ENCODE results near the gene EXD3.

EXD3 gene

DNA sequence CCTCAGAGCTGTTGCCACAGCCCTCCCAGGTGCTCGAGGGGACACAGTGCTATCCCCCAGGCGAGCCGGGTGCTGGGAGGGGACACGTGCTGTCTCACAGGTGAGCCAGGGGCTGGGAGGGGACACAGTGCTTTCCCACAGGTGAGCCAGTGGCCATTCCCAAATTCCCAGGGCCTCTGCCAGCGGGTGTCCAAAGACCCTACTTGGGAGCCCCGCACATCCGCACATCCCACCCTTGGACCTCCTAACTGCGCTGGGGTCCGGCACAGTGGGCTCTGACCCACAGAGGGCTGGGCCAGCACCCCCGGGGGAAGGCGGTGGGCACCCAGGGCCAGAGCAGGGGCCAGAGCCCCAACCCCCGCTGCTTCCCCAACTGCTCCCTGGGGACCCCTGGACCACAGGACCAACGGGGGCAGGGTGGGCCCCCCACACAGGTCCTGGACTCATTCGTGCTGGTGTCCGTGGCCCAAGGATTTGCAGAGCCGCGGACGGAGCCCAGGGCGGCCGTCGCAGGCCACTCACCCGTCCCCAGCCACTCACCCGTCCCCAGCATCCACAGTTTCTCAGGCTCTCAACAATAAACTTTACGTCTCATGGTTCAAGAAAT is 17.9 kb downstream of the EXD3 start:
- TF ChIP-seq, protein P1, sequence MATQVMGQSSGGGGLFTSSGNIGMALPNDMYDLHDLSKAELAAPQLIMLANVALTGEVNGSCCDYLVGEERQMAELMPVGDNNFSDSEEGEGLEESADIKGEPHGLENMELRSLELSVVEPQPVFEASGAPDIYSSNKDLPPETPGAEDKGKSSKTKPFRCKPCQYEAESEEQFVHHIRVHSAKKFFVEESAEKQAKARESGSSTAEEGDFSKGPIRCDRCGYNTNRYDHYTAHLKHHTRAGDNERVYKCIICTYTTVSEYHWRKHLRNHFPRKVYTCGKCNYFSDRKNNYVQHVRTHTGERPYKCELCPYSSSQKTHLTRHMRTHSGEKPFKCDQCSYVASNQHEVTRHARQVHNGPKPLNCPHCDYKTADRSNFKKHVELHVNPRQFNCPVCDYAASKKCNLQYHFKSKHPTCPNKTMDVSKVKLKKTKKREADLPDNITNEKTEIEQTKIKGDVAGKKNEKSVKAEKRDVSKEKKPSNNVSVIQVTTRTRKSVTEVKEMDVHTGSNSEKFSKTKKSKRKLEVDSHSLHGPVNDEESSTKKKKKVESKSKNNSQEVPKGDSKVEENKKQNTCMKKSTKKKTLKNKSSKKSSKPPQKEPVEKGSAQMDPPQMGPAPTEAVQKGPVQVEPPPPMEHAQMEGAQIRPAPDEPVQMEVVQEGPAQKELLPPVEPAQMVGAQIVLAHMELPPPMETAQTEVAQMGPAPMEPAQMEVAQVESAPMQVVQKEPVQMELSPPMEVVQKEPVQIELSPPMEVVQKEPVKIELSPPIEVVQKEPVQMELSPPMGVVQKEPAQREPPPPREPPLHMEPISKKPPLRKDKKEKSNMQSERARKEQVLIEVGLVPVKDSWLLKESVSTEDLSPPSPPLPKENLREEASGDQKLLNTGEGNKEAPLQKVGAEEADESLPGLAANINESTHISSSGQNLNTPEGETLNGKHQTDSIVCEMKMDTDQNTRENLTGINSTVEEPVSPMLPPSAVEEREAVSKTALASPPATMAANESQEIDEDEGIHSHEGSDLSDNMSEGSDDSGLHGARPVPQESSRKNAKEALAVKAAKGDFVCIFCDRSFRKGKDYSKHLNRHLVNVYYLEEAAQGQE (IDR thresholded peaks at IDR 0.05; ENCODE audit: insufficient replicate concordance, low read depth) = no peak
- TF ChIP-seq, protein P2, sequence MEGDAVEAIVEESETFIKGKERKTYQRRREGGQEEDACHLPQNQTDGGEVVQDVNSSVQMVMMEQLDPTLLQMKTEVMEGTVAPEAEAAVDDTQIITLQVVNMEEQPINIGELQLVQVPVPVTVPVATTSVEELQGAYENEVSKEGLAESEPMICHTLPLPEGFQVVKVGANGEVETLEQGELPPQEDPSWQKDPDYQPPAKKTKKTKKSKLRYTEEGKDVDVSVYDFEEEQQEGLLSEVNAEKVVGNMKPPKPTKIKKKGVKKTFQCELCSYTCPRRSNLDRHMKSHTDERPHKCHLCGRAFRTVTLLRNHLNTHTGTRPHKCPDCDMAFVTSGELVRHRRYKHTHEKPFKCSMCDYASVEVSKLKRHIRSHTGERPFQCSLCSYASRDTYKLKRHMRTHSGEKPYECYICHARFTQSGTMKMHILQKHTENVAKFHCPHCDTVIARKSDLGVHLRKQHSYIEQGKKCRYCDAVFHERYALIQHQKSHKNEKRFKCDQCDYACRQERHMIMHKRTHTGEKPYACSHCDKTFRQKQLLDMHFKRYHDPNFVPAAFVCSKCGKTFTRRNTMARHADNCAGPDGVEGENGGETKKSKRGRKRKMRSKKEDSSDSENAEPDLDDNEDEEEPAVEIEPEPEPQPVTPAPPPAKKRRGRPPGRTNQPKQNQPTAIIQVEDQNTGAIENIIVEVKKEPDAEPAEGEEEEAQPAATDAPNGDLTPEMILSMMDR (IDR thresholded peaks at IDR 0.05; ENCODE audit: insufficient read depth, low read length) = no peak
- TF ChIP-seq POLR2AphosphoS5 (IDR thresholded peaks at IDR 0.05; ENCODE audit: low read depth) (no peak), GABPA (IDR thresholded peaks at IDR 0.05; ENCODE audit: low read depth) (no peak), SPI1 (IDR thresholded peaks at IDR 0.05; ENCODE audit: borderline replicate concordance, low read depth) (no peak)

DNA sequence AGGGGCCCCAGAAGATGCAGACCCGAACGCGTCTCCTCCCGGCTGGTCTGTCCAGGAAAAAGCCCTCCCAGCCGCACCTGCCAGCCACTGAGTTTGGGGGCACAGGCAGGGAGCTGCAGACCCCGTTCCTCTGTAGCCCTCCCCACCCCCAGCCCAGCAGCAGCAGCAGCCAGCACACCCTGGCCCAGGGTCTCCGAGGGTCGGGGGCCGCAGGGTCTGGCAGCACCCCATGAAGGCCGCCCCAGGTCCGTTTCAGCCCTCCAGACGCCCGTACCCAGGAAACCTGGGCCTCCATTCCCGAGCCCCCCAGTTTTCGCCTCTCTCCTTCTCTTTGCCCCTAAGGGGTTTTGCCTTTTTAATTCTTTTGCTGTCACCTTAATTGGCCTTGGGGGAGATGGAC is 19.7 kb downstream of the EXD3 start:
- Histone ChIP-seq H3K4me3 (replicated peaks; ENCODE audit: insufficient read depth, low read length) (no peak overlapping the region), H3K27ac (replicated peaks) (no peak overlapping the region), H3K27me3 (ENCODE audit: insufficient read depth, poor library complexity, severe bottlenecking) (no peaks in the 10 kb centered on the region)
- DNase-seq (ENCODE audit: low read depth in 1 of 2, low spot score in 1 of 2) = no peak
- TF ChIP-seq SPI1 (IDR thresholded peaks at IDR 0.05; ENCODE audit: borderline replicate concordance, low read depth) (no peak), GABPA (IDR thresholded peaks at IDR 0.05; ENCODE audit: low read depth) (no peak), POLR2AphosphoS5 (IDR thresholded peaks at IDR 0.05; ENCODE audit: low read depth) (no peak)
- TF ChIP-seq, protein P2 (IDR thresholded peaks at IDR 0.05; ENCODE audit: insufficient read depth, low read length) = no peak
- TF ChIP-seq, protein P1 (IDR thresholded peaks at IDR 0.05; ENCODE audit: insufficient replicate concordance, low read depth) = no peak

More for the DNA sequence above, 17.9 kb downstream of the EXD3 start:
- Histone ChIP-seq H3K27ac (replicated peaks) (no peak overlapping the region), H3K4me3 (replicated peaks; ENCODE audit: insufficient read depth, low read length) (no peak overlapping the region), H3K27me3 (ENCODE audit: insufficient read depth, poor library complexity, severe bottlenecking) (no peaks in the 10 kb centered on the region)
- DNase-seq (ENCODE audit: low read depth in 1 of 2, low spot score in 1 of 2) = no peak

DNA sequence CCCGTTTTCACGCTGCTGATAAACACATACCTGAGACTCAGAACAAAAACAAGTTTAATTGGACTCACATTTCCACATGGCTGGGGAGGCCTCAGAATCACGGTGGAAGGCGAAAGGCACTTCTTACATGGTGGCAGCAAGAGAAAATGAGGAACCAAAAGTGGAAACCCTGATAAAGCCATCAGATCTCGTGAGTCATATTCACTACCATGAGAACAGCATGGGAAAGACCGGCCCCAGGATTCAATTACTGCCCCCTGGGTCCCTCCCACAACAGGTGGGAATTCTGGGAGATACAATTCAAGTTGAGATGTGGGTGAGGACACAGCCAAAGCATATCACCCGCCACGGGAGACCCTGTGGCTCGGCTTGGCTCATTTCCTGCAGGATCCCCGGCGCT is 20.2 kb downstream of the EXD3 start:
- no peak for DNase-seq (ENCODE audit: low read depth in 1 of 2, low spot score in 1 of 2)
- Histone ChIP-seq H3K27ac (replicated peaks) (no peak overlapping the region), H3K4me3 (replicated peaks; ENCODE audit: insufficient read depth, low read length) (no peak overlapping the region), H3K27me3 (ENCODE audit: insufficient read depth, poor library complexity, severe bottlenecking) (no peaks in the 10 kb centered on the region)
- TF ChIP-seq GABPA (IDR thresholded peaks at IDR 0.05; ENCODE audit: low read depth) (no peak), SPI1 (IDR thresholded peaks at IDR 0.05; ENCODE audit: borderline replicate concordance, low read depth) (no peak), POLR2AphosphoS5 (IDR thresholded peaks at IDR 0.05; ENCODE audit: low read depth) (no peak)
- TF ChIP-seq, protein P2 (IDR thresholded peaks at IDR 0.05; ENCODE audit: insufficient read depth, low read length) = no peak
- TF ChIP-seq, protein P1 (IDR thresholded peaks at IDR 0.05; ENCODE audit: insufficient replicate concordance, low read depth) = no peak

All from HL-60 (cell line).